Measurements from ENCODE around the gene LRRK1.

DNA sequence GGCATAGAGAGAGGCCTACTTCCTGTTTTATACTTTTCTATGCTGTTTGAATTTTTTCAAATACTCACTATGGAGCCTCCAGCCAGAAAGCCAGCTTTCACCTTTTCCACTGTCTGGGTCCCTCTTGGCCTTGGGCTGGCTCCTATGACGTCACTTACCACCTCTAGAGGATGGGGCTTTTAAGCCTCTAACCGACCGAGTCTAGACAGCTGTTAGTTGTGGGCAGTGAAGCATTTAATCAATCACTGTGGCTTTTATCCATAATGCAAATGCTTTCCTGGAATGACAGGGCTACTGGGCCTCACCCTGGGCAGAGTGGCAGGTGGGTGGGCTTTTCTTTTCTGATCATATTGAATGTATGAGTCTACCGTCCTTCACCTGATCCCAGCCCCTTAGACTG is 61.9 kb downstream of the LRRK1 start:
- no peak for TF ChIP-seq CTCF (IDR thresholded peaks at IDR 0.05)
- no peak for TF ChIP-seq POLR2A (IDR thresholded peaks at IDR 0.05)

Measured in thyroid gland (tissue), 4 donors.